Suprapubic skin (tissue), 3 donors: ENCODE results near the gene WDR5.

ENCODE experiments used
- CTCF ChIP-seq, 2 donors: fragments of 200-600 bp in 1 of 2; fragments of 450-650 bp in 1 of 2; sonication (generic) in 1 of 2; IDR thresholded peaks; one replicate each; pipeline ENCODE4 v1.5.1; 2016 to 2019; ENCODE audit warnings: antibody characterized with exemption in 2 of 2, mild to moderate bottlenecking in 1 of 2, moderate library complexity in 1 of 2
- POLR2A ChIP-seq, 2 donors: fragments of 450-650 bp; IDR thresholded peaks; one replicate each; pipeline ENCODE4 v1.6.1; 2017; ENCODE audit warnings: antibody characterized with exemption in 2 of 2, mild to moderate bottlenecking in 2 of 2, moderate library complexity in 2 of 2

- TF ChIP-seq CTCF (IDR thresholded peaks at IDR 0.05) (no peak), POLR2A (IDR thresholded peaks at IDR 0.05) (no peak)
Measured at GRCh38 chr9:134170532-134171315, 34.8 kb downstream of the WDR5 start.
